K562 (cell line): ENCODE data around the gene OPA3. TPM values are rescaled to one million over a fixed set of nuclear protein-coding genes. Genes with fewer than 3 reads are reported as not detected.

Experiments
- ATAC-seq: fragments of 200-7000 bp; cut with Tn5 transposase; 3 replicates; pipeline ENCODE4 v1.9.1; 2020; ENCODE audit warnings: moderate library complexity
- BruUV-seq: library from RNA; stranded (reverse); fragments of 400-500 nt; replicated peaks from 2 replicates; lab custom pipeline; 2021; lab: Mats Ljungman, UMichigan
- CTCF ChIA-PET: fragments of 300-600 bp; formaldehyde crosslinking; extraction: SDS; loops from one replicate; lab custom pipeline; 2021; ENCODE audit warnings: low intra/inter-chr PET ratio; lab: Yijun Ruan, JAX
- POLR2A ChIA-PET: fragments of 300-600, 350-650 bp; sonication (Branson Sonifier 250); formaldehyde crosslinking; extraction: SDS; loops from one replicate; lab custom pipeline; 2021; ENCODE audit warnings: antibody characterized with exemption, inconsistent platforms; lab: Yijun Ruan, JAX
- DNase-seq, 4 experiments: peaks; one replicate each; pipeline versions ENCODE4 v3.0.0 to v3.0.0-alpha.2; 2011 to 2018; ENCODE audit warnings: low spot score in 3 of 4, mixed read lengths in 3 of 4; ENCODE audit errors: extremely low read depth in 1 of 4
- FAIRE-seq: peaks from 2 replicates; lab custom pipeline; 2011; peaks lifted over from hg19 to GRCh38; lab: Jason Lieb, UNC
- H2AFZ ChIP-seq: 2 replicates; pipeline ENCODE4 v1.6.0; 2011; ENCODE audit warnings: low read depth, low read length, control low read depth, inconsistent platforms
- H3K27ac ChIP-seq: fragments of 200-600 bp; 3 replicates; pipeline ENCODE4 v1.8.0; 2011; ENCODE audit warnings: low read depth, mild to moderate bottlenecking, control low read depth, inconsistent platforms, low read length, moderate library complexity, mixed read lengths; ENCODE audit errors: extremely low read depth
- H3K27me3 ChIP-seq, 2 experiments: fragments of 300-600 bp in 1 of 2; 2 replicates in 1 of 2; 3 replicates in 1 of 2; pipeline versions ENCODE4 v1.6.0 to v1.8.0; 2011; ENCODE audit warnings: inconsistent platforms in 2 of 2, low read length in 2 of 2, mild to moderate bottlenecking in 1 of 2, mixed read lengths in 1 of 2, moderate library complexity in 1 of 2; ENCODE audit not compliant: control insufficient read depth in 2 of 2, insufficient read depth in 2 of 2
- H3K36me3 ChIP-seq: fragments of 300-600 bp; 3 replicates; pipeline ENCODE4 v1.8.0; 2011; ENCODE audit warnings: mild to moderate bottlenecking, low read length, inconsistent platforms; ENCODE audit not compliant: control insufficient read depth, insufficient read depth
- H3K4me1 ChIP-seq, 2 experiments: fragments of 200-600 bp in 1 of 2; replicated peaks in 1 of 2; 2 replicates in 1 of 2; 3 replicates in 1 of 2; pipeline versions ENCODE4 v1.5.1 to v1.8.0; 2011; ENCODE audit warnings: inconsistent platforms in 2 of 2, low read length in 2 of 2, mild to moderate bottlenecking in 1 of 2, mixed read lengths in 1 of 2, moderate library complexity in 1 of 2; ENCODE audit not compliant: control insufficient read depth in 2 of 2, insufficient read depth in 2 of 2
- H3K4me2 ChIP-seq: 2 replicates; pipeline ENCODE4 v1.6.1; 2011; ENCODE audit warnings: low read length, control low read depth, inconsistent platforms, mixed read lengths; ENCODE audit not compliant: insufficient read depth
- H3K4me3 ChIP-seq: fragments of 200-600 bp; sonication (generic), shearing (Covaris generic); 2 replicates; pipeline ENCODE4 v1.5.1; 2016; ENCODE audit warnings: control low read depth, inconsistent platforms
- H3K79me2 ChIP-seq: fragments of 200-600 bp; 3 replicates; pipeline ENCODE4 v1.8.0; 2011; ENCODE audit warnings: low read length, inconsistent platforms; ENCODE audit not compliant: control insufficient read depth, insufficient read depth
- H3K9ac ChIP-seq, 2 experiments: 2 replicates each; pipeline versions ENCODE4 v1.6.0 to v1.6.1; 2011; ENCODE audit warnings: low read depth in 2 of 2, low read length in 2 of 2, control low read depth in 1 of 2, inconsistent platforms in 1 of 2, mild to moderate bottlenecking in 1 of 2, mixed read lengths in 1 of 2; ENCODE audit not compliant: insufficient read depth in 1 of 2
- H3K9me1 ChIP-seq: one replicate; pipeline ENCODE4 v1.6.0; 2011; ENCODE audit warnings: inconsistent platforms, mild to moderate bottlenecking, low read length, moderate library complexity; ENCODE audit not compliant: control insufficient read depth, insufficient read depth
- H3K9me3 ChIP-seq: replicated peaks from 2 replicates; pipeline ENCODE4 v1.5.1; 2011; ENCODE audit warnings: low read depth, low read length, inconsistent platforms; ENCODE audit not compliant: control insufficient read depth, insufficient read depth
- H4K20me1 ChIP-seq: replicated peaks from 2 replicates; pipeline ENCODE4 v1.6.1; 2011; ENCODE audit warnings: low read length, inconsistent platforms, mixed read lengths; ENCODE audit not compliant: control insufficient read depth, insufficient read depth
- BRD4 ChIP-seq: fragments of 200-600 bp; sonication (generic); IDR thresholded peaks from 2 replicates; pipeline ENCODE4 v1.6.1; 2017; ENCODE audit warnings: inconsistent platforms
- CBX3 ChIP-seq, 2 experiments: IDR thresholded peaks; 1 replicate in 1 of 2; 2 replicates in 1 of 2; pipeline ENCODE4 v1.6.1; 2012; ENCODE audit warnings: inconsistent platforms in 2 of 2, low read length in 2 of 2, borderline replicate concordance in 1 of 2, control low read depth in 1 of 2
- CSDE1 ChIP-seq, 2 experiments: fragments of 450-650 bp; IDR thresholded peaks; 2 replicates each; pipeline ENCODE4 v1.6.1; 2016; ENCODE audit warnings: mild to moderate bottlenecking in 1 of 2
- FOS ChIP-seq: IDR thresholded peaks from 3 replicates; pipeline ENCODE4 v1.6.1; 2011; ENCODE audit not compliant: insufficient read length; ENCODE audit errors: extremely low read depth
- HDAC8 ChIP-seq: fragments of 450-650 bp; IDR thresholded peaks from 2 replicates; pipeline ENCODE4 v1.6.1; 2016; ENCODE audit warnings: mild to moderate bottlenecking, missing genetic modification characterization, moderate library complexity, missing compliant biosample characterization
- MBD2 ChIP-seq: sonication (generic); IDR thresholded peaks from 2 replicates; pipeline ENCODE4 v1.6.1; 2016; ENCODE audit warnings: low read depth, borderline replicate concordance
- PURB ChIP-seq: sonication (generic); formaldehyde crosslinking; IDR thresholded peaks from 2 replicates; pipeline ENCODE4 v1.9.0; 2021; ENCODE audit warnings: low read depth, mild to moderate bottlenecking, missing genetic modification reagents
- RBM34 ChIP-seq: fragments of 200-400 bp; formaldehyde crosslinking; IDR thresholded peaks from 2 replicates; pipeline ENCODE4 v1.6.1; 2018; ENCODE audit warnings: low read length, borderline replicate concordance; ENCODE audit not compliant: insufficient read depth
- RCOR1 ChIP-seq, 2 experiments: IDR thresholded peaks; 2 replicates each; pipeline ENCODE4 v1.6.1; 2012; ENCODE audit warnings: low read depth in 2 of 2, low read length in 2 of 2, borderline replicate concordance in 1 of 2, improper control_type of control experiment in 1 of 2
- STAG1 ChIP-seq: sonication (generic); formaldehyde crosslinking; IDR thresholded peaks from 2 replicates; pipeline ENCODE4 v1.5.0; 2020; ENCODE audit warnings: missing genetic modification reagents, borderline replicate concordance
- TCF3 ChIP-seq: sonication (generic); formaldehyde crosslinking; IDR thresholded peaks from 2 replicates; pipeline ENCODE4 v1.4.0; 2020; ENCODE audit warnings: mild to moderate bottlenecking, missing genetic modification reagents
- ZBTB8A ChIP-seq: fragments of 450-650 bp; IDR thresholded peaks from 2 replicates; pipeline ENCODE4 v1.6.1; 2018; ENCODE audit warnings: mild to moderate bottlenecking, moderate library complexity; ENCODE audit not compliant: partially characterized antibody
- ZFP1 ChIP-seq: fragments of 450-650 bp; formaldehyde crosslinking; IDR thresholded peaks from 2 replicates; pipeline ENCODE4 v1.4.0; 2020; ENCODE audit warnings: mild to moderate bottlenecking, mixed read lengths
- ZNF449 ChIP-seq: fragments of 250-450 bp; sonication (Bioruptor Pico); IDR thresholded peaks from 2 replicates; pipeline ENCODE4 v1.8.0; 2022; ENCODE audit warnings: moderate library complexity, mild to moderate bottlenecking, inconsistent platforms
- WGBS: fragments of 100-300 bp; shearing (Covaris generic); methylation state at CpG from one replicate; pipeline ENCODE4 v1.1.6; 2016; ENCODE audit warnings: low coverage, mixed read lengths; ENCODE audit not compliant: insufficient coverage; ENCODE audit errors: missing lambda C conversion rate; 5-methylcytosine and 5-hydroxymethylcytosine counted together
- in situ Hi-C: fragments of 300-500 bp; cut with MboI; formaldehyde crosslinking; loops from 4 replicates; pipeline ENCODE4 v1.15.0; 2018; ENCODE audit warnings: inconsistent platforms, mixed read lengths
- intact Hi-C: fragments of 100-400 bp; cut with micrococcal nuclease; formaldehyde crosslinking; loops from 2 replicates; pipeline ENCODE4 v1.14.2; 2022
- polyA plus RNA-seq, 8 experiments: library from polyadenylated mRNA; depleted of rRNA in 4 of 8; stranded (reverse) in 5 of 8; unstranded in 3 of 8; fragments of >200 nt; fragmentation: Nextera tagmentation in 2 of 8; fragmentation: Illumina TruSeq in 1 of 8; extraction: Ambion mirVana in 2 of 8; extraction: Trizol in 1 of 8; gene quantifications; 2 replicates each; pipeline versions ENCODE4 v1.2.1 to v1.2.3, GENCODE V29; 2011 to 2014; ENCODE audit warnings: inconsistent platforms in 1 of 8, missing spikeins in 1 of 8
- total RNA-seq, 7 experiments: library from RNA; depleted of rRNA in 6 of 7; stranded (reverse); fragments of >200 nt in 6 of 7; fragmentation: Illumina TruSeq in 2 of 7; extraction: Trizol in 2 of 7; gene quantifications; 2 replicates each; pipeline versions ENCODE4 v1.2.1 to v1.2.3, GENCODE V29; 2011 to 2021; ENCODE audit warnings: low replicate concordance in 1 of 7

The OPA3 gene
- total and polyA plus RNA-seq, 9 of the 15 experiments (the other 6 are each of a cell fraction or from before 2014, with no cell fraction given) = 1.4 to 18.8 (median 9.0) TPM

- no peak for FAIRE-seq
- Histone ChIP-seq H2AFZ (no peak overlapping the region), H3K27ac (no peak overlapping the region), H3K9ac (no peak overlapping the region), H3K9me3 (0 out of 2 replicates have a peak, but pooled peaks cover 1% of the 10 kb centered on the region), H3K4me1 (peaks cover 0 to 3% of the 10 kb centered on the region in 2 experiments; a peak in 2 of 5 replicates), H3K4me3 (no peak overlapping the region), H4K20me1 (no peaks in the 10 kb centered on the region), H3K27me3 (no peaks in the 10 kb centered on the region), H3K79me2 (no peaks in the 10 kb centered on the region), H3K4me2 (no peak overlapping the region), H3K36me3 (no peaks in the 10 kb centered on the region), H3K9me1 (no peaks in the 10 kb centered on the region)
- whole genome bisulfite sequencing = 66% methylated on average over 8 of the region's 9 CpGs
- ATAC-seq = no peak
- TF ChIP-seq PURB (no peak), HDAC8 (tag) (no peak), CSDE1 (IDR thresholded peaks at IDR 0.05) (no peak), ZBTB8A (no peak)
- DNase-seq = no peak
- intact Hi-C loops (no loop called here), in situ Hi-C loops (no loop called here)
- no TSS peak for BruUV-seq
- POLR2A ChIA-PET = interaction anchor here (0.7 kb wide), 1 partner anchor 11 kb away, joined by 3 read pairs; no protein-coding TSS in a partner anchor
- CTCF ChIA-PET = no interaction called here
These were observed 45.1 kb downstream of the OPA3 start for GRCh38 chr19:45539459-45539858.

GRCh38 chr19:45531349-45531748, 53.3 kb downstream of the OPA3 start:
- in situ Hi-C loops (no loop called here), intact Hi-C loops (no loop called here)
- Histone ChIP-seq H3K9me1 (no peaks in the 10 kb centered on the region), H3K9ac (no peak overlapping the region), H3K4me1 (peaks cover 3 to 24% of the 10 kb centered on the region in 2 experiments; a peak in 3 of 5 replicates), H3K9me3 (peaks cover 1% of the 10 kb centered on the region; the same call in 1 of the 2 replicates), H3K4me3 (no peak overlapping the region), H3K4me2 (no peak overlapping the region), H3K79me2 (no peaks in the 10 kb centered on the region), H3K27me3 (no peaks in the 10 kb centered on the region), H2AFZ (no peak overlapping the region), H4K20me1 (no peaks in the 10 kb centered on the region), H3K36me3 (peaks cover 21% of the 10 kb centered on the region; the same call in 2 of the 3 replicates), H3K27ac (no peak overlapping the region)
- FAIRE-seq (peak; percentile 23), DNase-seq (no peak), ATAC-seq (no peak)
- POLR2A ChIA-PET = no interaction called here
- BruUV-seq = no TSS peak
- CTCF ChIA-PET = no interaction called here
- 73% methylated on average over 1 of the region's 1 CpG for WGBS
- no peak for TF ChIP-seq RCOR1 (IDR thresholded peaks at IDR 0.05; ENCODE audit: borderline replicate concordance in 1 of 2, low read depth in 2 of 2, low read length in 2 of 2)
- no peak for TF ChIP-seq BRD4
- no peak for TF ChIP-seq ZFP1
- TF ChIP-seq CBX3 (IDR thresholded peaks at IDR 0.05; ENCODE audit: borderline replicate concordance in 1 of 2, low read length in 2 of 2) = peak in 1 of 2 experiments; percentile 49; a peak in 1 of 3 replicates
- TF ChIP-seq ZNF449 (CRISPR knock-in tag) = no peak
- no peak for TF ChIP-seq FOS
- TF ChIP-seq RBM34 = no peak
- TF ChIP-seq MBD2 = no peak
- no peak for TF ChIP-seq STAG1 (CRISPR knock-in tag)
- TF ChIP-seq TCF3 (CRISPR knock-in tag) = no peak
